GM18508 (cell line): Measurements from ENCODE around the gene WFDC8.

Experiments
- ATAC-seq: cut with Tn5 transposase; IDR thresholded peaks from one replicate; pipeline ENCODE4 v1.9.1; 2021; ENCODE audit warnings: moderate number of reproducible peaks; ENCODE audit not compliant: insufficient read depth, unreplicated experiment

WFDC8 gene

DNA sequence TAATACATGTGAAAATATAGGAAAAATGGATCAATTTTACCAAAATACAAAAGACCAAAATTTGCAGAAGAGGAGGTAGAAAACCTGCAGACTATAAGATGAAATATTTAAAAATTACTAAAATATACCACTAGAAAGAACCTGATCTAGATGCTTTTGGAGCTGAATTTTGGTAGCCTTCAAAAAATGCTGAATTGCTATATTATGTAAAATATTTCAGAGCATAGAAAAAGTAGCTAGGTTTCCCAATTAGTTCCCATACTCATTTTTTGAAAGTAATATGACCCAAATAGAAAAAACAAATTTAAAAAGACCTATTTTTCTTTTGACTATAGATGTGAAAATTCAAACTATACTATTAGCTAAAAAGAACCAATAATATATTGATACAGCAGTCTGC, 28.3 kb downstream of the WFDC8 start:
- ATAC-seq: no peak

DNA sequence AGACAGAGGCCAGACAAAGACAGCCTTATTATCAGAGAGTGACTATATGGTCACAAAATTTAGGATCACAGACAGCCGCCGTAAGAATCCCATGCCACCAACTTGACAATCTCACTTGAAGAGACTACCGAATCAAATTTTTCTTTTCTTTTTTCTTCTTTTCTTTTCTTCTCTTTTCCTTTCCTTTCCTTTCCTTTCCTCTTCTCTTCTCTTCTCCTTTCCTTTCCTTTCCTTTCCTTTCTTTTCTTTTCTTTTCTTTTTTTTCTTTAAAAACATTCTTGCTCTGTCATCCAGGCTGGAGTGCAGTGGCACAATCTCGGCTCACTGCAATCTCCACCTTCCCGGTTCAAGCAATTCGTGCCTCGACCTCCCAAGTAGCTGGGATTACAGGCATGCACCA, 30.7 kb downstream of the WFDC8 start:
- no peak for ATAC-seq

DNA sequence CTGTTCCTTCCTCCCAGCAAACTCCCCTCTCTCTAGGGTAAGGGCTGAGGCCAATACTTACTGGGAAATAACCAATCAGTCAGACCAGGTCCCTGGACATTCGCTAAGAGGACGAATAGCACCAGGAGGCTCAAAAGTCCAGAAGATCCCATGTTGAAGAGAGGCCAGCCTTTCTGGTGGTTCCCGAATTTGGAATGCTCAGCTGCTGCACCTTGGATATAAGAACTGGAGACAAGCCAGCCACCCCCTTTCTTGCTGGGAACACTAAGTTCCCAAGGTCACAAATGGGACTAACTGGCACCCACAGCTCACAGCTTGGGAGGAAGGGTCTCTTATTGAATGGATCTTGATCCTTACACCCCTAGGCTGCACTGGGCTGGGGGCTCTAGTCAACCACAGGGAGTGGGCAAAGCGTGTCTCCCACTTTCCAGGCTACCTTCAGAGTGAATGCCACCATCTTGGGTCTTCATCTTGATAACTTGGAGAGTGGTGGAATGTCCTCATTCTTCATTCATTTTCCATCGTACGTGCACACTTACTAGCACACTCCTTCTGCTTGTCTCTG, 31.8 kb downstream of the WFDC8 start, which contains the start of gene EPPIN:
Gene EPPIN (minus strand): TSS at position 196 of the 565 bp plus-strand sequence. CDS start 44 bp downstream, at position 152.
- ATAC-seq: no peak

DNA sequence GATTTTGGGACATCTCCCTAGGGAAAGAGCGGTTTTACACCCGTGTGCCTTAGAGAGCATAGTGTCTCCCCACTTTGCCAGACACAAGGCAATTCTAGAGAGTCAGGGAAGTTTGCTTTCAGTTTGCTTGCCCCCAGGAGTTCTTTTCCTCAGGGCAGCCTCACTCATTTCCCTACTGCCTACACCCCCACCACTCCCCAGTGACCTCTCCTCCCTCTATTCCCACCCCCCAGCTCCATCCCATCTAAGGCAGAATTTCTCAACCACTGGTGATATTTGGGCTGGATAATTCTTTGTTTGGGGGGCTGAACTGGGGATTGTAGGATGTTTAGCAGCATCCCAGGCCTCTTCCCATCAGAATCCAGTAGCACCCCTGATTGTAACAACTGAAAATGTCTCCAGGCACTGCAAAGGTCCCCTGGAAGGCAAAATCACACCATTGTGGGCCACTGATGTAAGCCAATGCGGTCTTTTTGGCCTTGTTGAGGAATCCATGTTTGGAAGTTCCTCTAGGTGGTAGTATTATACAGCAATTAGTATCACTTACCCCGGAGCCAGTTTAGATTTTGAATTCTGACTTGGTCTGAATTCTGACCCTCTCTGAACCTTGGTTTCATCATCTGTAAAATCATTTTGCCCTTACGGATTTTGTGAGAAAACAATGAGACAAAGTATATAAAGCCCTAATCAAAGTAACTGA, 33.2 kb downstream of the WFDC8 start:
- no peak for ATAC-seq

DNA sequence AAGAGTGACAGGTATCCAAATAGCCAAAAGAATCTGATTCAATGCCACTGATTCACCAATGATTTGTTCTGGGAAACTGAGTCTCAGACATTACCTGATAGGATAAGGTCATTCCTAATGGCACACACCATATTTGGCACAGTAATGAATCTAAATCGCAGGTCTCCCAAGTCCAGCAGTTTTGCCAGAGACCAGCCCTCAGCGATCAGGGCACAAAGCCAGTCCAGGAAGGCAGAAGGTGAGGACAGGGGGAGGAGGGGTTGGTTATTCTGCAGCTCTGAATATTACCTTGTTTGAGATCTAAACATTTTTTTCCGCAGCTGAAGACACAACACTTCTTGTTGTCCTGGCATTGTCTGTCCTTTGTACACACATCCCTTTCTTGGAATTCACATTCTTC, 33.7 kb downstream of the WFDC8 start:
- ATAC-seq: no peak

DNA sequence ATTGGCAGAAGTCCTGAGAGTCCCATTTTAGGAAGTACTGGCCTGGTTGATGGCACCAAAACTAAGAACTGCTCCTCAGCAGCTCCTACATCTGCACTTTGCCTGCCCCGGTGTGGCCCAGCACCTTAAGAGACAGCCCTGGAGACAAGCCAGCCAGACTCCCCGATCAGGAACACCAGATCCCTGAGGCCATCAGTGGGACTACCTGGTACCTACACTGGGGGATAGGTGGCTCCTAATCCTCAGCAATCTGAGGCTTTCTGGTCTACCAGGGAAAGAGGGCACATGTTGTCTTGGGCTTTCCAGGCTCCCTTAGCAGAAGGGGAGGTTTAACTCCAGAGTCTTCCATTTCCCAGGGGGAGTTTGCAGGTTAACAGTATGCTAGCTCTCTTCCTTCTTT, 39.7 kb downstream of the WFDC8 start, which contains the start of gene WFDC6:
Gene WFDC6 (minus strand): TSS at position 101 of the 400 bp plus-strand sequence. CDS start 75 bp downstream, at position 26.
- no peak for ATAC-seq

DNA sequence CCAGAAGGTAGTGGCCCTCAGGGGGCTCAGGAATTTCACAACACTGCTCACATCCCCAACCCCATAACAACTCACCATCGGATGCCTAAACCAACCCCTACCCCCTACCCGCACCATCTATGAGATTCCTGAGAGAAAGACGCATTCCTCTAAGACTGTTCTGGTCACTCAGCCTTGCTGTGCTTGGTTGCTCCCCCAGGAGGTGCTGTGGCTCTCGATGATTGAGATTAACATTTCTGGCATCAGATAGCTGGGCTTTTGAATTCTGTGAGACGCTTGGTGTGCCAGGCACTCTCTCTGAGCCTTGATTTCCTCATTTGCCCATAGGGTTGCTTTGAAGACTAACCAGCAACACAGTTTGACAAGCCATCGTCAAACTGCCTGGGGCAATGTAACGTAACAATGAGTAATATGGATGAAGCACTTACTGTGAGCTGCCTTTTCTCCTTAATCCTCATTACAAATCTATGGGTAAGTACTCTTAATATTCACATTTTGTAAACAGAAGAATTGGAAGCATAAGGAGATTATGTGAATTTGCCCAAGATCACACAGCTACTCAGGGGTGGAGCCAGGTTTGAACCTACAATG, 40.8 kb downstream of the WFDC8 start:
- no peak for ATAC-seq

DNA sequence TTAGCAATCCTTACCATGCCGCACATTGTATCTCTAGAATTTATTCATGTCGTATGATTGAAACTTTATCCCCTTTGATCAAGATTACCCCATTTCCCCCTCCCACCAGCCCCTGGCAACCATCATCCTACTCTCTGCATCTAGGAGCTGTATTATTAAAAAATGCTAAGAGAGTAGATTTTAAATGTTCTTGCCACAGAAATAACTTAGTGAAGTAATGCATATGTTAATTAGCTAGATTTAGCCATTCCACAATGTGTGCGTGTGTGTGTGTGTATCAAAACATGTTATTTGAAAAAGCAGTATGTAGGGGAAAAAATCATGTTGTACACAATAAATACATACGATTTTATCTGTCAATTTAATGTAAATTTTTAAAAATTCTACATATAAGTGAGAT, 51.8 kb downstream of the WFDC8 start:
- ATAC-seq: no peak

DNA sequence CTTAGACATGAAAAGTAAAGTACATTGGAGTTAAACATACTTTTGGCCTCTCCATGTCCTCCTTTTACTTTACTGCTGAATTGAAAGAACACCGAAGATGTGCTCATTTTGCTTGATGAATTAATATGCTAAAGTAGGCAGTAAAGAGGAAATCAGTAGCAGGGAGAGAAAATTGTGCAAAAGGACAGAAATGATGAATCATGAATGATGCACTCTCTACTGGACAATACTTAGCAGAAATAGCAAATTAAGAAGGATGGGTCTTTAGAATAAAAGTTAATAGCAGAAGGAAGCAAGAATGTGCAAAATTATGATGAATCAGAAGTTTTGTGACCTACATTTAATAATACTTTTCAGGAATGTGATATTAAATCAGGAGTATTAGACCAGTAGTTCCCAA, 55.3 kb downstream of the WFDC8 start:
- no peak for ATAC-seq

DNA sequence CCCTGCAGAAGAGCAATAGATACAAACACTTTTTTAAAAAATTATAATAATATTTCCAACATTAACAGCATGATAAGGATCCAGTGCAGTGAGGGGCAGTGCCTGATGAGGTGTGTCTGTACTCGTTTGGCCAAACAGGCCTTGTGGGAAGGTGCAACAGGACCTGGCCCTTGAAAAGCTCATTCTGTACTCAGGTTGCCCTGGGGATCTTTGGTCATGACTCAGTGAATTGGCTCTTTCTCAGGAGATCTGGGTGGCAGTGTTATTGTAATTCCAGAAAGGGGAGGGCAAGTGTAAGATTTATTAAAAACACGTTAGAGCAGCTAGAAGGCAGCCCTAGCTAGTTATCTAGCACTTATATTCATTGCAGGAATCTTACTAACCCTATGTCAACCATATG, 60.8 kb downstream of the WFDC8 start:
- no peak for ATAC-seq

DNA sequence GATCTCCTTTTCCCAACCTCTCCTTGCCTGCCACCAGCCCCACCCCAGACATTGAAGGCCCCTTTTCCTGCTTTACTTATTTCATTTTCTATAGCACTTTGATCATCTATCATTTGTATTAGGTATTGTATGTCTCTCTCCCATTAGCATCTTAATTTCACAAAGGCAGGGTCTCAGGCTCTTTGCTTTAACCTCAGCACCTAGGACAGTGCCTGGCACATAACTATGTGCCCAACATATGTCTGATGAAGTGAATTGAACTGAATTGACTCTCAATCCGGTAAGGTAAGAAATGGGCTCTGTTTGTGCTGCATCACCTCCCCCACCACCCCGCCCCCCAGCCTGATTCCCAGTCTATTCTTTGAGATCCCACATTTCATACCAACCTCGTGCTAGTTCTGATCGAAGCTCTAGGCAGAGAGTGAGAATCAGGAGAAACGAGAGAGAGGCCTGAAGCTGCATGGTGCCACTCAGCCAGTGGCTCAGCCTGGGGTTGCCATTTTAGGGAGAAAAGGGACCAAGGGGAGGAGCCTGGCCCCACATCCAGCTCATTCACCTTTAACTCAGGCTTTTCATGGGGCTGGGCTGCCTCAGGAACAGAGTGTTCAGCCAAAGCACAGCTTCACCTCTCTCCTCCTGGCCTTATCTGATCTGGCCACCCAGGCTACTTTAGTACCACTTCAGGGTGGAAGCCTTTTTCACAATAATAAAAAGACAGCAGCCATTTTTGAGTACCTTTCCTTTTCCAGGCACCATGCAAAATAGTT, 63.8 kb downstream of the WFDC8 start, which contains the start of gene SPINT3:
Gene SPINT3 (minus strand): TSS at position 476 of the 767 bp plus-strand sequence. CDS start 14 bp downstream, at position 462.
- ATAC-seq: no peak

DNA sequence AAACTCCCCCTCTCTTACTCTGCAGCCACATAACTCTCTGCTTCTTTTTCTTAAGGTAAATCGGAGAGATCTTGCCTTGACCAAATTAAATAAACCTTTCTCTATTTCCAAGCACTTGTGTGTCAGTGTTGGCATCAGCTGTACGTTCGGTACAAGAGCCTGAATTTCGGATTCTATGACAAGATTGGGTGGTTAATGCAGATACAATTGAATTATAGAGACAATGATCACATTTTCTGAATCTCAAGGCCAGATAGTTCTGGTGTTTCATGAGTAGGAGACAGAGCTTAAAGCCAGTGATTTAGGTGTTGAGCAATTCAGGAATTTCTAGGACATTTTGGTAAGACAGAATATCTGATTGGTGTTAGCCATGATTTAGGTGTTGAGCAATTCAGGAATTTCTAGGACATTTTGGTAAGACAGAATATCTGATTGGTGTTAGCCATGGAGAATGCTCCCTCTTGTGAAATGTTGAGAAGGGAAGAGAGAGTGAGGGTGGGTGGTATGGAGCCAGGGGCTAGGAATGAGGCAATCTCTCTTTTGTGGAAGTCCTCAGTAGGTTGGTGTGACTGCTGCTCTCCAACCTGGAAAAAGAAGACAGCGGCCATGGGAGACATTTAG, 68.7 kb downstream of the WFDC8 start:
- no peak for ATAC-seq

DNA sequence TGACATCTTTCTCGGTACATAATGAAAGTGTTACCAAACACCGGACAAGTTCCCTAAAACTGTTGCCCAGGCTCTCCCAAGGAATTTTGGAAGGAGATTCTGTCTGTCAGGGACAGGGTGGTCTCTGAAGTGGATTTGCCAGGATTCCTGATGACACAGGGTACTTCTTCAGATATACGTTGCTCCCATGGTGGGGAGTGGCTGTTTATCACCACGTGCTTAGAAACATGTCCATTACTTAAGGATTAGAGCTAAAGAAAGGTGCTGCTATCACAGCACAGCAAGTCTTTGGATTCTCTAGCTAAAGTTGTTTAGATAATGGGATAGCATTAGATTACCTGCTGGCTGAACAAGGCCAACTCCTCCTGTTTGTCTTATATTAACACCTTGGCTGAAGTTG, 70.0 kb downstream of the WFDC8 start:
- ATAC-seq: no peak

DNA sequence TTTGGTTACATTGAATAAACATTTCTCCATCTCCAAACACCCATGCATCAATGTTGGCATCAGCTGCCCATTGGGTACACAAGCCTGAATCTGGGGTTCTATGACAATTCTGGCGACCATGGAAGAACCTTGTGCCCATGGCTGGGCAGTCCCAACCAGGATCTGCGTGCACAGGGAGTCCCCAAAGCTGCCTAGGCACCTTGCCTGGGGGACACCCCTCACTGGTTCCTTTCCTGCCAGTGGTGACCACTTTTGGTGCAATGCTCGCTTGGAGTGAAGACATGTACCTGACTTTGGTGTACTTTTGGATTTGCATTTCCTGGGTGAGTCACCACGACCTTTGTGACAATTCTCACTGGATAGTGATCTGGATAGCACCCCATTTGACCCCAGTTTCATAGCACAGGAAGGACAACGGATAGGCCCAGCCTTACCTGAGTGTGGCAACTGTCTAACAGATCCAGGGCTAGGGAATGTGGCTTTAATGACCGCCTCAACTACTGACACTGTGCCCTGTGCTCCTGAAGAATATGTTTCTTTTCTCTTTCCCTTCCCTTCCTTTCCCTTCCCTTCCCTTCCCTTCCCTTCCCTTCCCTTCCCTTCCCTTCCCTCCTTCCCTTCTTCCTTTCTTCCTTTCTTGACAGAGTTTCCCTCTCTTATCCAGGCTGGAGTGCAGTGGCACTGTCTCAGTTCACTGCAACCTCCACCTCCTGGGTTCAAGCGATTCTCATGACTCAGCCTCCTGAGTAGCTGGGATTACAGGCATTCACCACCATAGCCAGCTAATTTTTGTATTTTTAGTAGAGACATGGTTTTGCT, 70.8 kb downstream of the WFDC8 start:
- no peak for ATAC-seq

DNA sequence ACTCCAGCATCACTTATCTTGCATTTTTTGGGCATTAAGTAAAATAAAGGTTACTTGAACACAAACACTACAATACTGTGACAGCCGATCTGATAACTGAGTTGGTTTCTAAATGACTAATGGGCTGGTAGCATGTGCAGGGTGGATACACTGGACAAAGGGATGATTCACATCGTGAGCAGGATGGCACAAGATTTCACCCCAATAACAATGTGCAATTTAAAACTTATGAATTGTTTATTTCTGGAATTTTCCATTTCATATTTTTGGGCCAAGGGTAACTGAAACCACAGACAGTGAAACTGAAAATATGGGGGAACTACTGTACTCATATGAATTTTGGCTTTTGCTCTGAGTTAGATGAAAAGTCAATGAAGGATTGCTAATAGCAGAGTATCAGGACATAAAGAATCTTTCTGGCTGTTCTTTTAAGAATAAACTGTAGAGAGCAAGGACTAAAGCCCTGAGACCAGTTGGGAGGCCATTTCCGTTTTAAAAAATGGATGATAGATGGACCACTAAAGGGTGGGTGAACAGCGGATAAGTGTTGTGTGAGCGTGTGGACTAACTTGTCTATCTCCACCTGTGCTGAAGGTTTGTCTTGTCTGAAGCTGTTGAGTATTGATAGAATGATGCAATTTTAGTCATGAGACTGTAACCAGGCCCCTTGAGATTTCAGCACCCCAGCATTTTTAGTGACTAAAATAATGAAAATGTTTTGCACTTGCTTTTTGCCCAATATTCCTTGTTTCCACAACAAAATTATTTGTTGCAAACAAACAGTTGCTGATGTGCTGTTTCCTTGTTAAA, 71.9 kb downstream of the WFDC8 start:
- ATAC-seq: no peak

DNA sequence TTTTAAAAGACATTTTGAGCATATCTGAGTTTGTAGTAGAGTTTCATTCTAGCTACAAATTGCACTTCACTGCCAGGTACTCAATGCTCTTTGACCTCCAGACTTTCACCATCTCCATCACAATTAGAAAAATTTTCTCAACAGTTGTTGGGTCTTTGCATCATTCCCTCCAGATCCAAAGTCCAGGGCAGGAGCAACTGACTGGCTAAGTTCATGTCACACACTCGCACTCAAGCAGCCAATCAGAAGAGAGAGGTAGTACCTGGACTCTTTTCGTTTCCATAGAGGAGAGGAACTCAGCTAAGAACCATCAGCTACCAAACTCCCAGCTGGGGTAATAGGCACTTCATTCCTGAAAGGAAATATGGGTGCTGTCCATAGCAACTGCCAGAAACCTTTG, 72.7 kb downstream of the WFDC8 start:
- no peak for ATAC-seq

DNA sequence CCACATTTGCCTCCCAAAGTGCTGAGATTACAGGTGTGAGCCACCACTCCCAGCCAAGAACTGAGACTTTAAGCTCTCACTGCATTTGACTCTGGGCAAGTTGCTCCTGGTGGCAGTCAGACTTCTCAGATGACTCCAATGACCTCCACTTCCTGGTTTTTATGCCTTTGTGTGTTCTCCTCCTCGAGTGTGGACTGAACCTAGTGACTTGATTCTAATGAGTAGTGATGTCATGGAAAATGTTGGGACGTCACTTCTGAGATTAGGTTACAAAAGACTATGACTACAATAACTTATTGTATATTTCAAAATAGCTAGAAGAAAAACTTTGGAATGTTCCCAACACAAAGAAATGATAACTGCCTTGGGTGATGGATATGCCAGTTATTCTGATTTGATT, 75.7 kb downstream of the WFDC8 start:
- ATAC-seq: no peak

DNA sequence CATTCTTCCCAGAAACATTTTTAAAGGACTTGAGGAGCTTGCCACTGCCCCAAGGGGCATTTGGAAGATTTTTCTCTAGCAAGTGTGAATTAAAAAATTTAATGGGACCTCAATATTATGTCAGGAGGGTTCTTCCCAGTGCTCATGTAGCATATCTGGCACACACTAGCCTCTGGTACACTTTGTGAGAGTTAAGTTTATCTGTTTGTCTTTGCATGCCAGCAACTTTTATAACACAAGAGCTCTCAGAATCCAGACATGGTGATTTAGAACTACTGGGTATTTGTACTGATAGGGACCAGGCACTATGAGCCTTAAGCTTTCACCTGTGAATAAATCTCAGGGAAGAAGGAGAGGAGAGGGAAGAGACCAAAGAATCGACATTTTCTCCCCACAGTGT, 76.5 kb downstream of the WFDC8 start:
- ATAC-seq: no peak
